Endothelial cell of umbilical vein (primary cell): Measurements from ENCODE around the gene ZBTB40.

Experiments used
- CTCF ChIP-seq, 2 donors: IDR thresholded peaks; 1 replicate in 1 of 2; 2 replicates in 1 of 2; pipeline ENCODE4 v1.5.1; 2011; ENCODE audit warnings: low read length in 2 of 2, mild to moderate bottlenecking in 2 of 2, moderate library complexity in 2 of 2, control low read depth in 1 of 2, inconsistent platforms in 1 of 2, low read depth in 1 of 2; ENCODE audit not compliant: insufficient read depth in 1 of 2; ENCODE audit errors: extremely low read depth in 1 of 2
- EZH2 ChIP-seq: IDR thresholded peaks from 2 replicates; pipeline ENCODE4 v1.6.1; 2012; ENCODE audit warnings: borderline replicate concordance, low read depth, mild to moderate bottlenecking, moderate library complexity, low read length, inconsistent platforms; ENCODE audit not compliant: severe bottlenecking
- JUN ChIP-seq: IDR thresholded peaks from 2 replicates; pipeline ENCODE4 v1.6.1; 2011; ENCODE audit warnings: borderline replicate concordance, low read depth; ENCODE audit not compliant: insufficient read length, insufficient read depth
- POLR2AphosphoS5 ChIP-seq: IDR thresholded peaks from 2 replicates; pipeline ENCODE4 v1.6.1; 2012; ENCODE audit warnings: low read depth, mild to moderate bottlenecking, control low read depth, low read length, moderate library complexity; ENCODE audit not compliant: insufficient read depth
- TF ChIP-seq, protein P1 (sequence below): IDR thresholded peaks from 2 replicates; pipeline ENCODE4 v1.6.1; 2011; ENCODE audit not compliant: insufficient read depth, insufficient read length

DNA sequence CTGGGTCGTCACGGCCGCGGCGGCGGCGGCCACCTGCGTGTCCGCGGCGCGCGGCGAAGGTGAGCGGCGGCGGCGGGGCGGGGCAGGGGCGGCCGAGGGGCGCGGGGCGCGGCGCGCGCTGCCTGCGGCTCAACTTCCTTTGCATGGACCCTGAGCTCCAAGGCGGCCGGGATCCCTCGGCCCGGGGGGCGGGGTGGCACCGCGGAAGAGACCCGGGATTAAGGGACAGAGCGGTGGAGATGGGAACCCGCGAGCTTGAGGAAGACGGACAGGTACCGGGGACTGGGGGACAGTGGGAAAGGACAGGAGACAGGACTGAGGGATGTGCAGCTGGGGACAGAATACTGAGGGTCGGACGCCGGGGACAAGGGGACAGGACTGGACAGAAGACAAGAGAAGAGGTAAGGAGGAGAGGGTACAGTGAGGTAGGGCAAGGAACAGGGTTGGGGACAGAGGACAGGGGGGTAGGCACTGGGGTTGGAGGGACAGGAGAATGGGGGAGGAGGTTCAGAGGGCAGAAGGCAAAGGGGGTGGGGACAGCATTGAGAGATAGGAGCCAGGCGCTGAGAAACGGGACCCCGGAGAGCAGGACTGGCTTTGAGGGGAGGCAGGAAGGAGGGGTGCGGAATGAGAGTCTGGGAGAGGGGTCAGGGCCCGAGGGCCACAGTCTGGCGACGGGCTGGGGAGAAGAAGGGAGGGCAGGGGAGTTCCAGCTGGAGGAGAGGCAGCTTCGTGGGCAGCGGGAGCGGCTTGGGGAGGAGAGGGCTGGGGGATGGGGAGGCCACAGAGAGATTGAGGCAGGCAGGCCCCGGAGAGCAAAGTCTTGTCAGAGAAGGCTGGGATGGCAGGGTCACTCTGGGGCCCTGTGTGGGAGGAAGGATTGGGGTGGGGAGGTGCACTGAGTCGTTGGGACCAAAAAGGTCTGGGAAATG lies 112.3 kb downstream of the ZBTB40 start:
- no peak for TF ChIP-seq CTCF (IDR thresholded peaks at IDR 0.05; ENCODE audit: extremely low read depth in 1 of 2, insufficient read depth in 1 of 2, low read depth in 1 of 2, low read length in 2 of 2)
- TF ChIP-seq EZH2, result peak; percentile 87
- TF ChIP-seq POLR2AphosphoS5, result no peak
- TF ChIP-seq JUN, result no peak
- TF ChIP-seq, protein P1, sequence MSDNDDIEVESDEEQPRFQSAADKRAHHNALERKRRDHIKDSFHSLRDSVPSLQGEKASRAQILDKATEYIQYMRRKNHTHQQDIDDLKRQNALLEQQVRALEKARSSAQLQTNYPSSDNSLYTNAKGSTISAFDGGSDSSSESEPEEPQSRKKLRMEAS, result no peak
